Activated gamma-delta T cell treated with Interleukin-2 at 50 U/mL for 16 hours (primary cell): Measurements from ENCODE around the gene TSPO2.
A peak's percentile ranks its signal among the peaks of the same experiment; 100 is the strongest.
"Not testable (repeated sequence)": the region's sequence is repeated elsewhere in the genome, so short reads cannot be mapped to it uniquely, and the experiment has no call there.

ENCODE experiments used
- DNase-seq: peaks from one replicate; pipeline ENCODE4 v3.0.0-alpha.2; 2020

TSPO2 gene, protein sequence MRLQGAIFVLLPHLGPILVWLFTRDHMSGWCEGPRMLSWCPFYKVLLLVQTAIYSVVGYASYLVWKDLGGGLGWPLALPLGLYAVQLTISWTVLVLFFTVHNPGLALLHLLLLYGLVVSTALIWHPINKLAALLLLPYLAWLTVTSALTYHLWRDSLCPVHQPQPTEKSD

DNA sequence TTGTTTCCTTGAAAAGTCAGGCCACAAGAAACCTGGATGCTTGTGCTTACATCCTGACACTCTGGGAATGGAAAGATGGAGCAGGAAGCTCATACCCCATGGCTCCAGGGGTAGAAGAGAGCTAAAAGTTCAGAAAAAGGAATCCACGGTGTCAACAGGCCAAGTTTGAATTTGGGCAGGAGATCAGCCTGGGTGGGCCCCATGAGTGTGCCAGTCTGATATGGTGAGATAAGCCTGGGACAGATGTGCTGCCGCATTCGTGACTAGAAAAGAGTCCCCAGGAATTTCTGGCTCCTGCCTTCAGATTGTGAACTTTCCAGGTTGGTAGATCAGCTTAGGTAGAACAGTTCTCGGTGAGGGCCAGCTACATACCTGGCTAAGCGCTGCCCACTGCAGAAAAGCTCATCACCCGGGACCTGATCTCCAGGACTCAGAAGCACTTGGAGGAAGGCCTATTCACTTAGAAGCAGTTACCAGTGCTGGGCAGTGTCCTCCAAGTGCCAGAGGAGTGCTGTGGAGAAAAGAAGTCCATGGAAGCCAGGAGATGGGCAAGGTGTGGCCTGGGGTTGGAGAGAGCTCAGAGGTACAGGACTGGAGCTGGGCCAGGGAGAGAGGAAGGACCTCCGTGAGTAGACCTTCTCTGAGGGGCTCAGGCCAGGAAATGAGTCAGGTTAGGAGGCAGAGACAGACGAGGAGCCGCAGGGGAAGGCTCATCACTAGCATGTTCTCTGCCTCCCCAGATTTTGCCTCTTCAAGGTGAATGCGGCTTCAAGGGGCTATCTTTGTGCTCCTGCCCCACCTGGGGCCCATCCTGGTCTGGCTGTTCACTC lies at the start of gene TSPO2:
TSPO2 (plus strand) TSS at position 242 of the 830 bp plus-strand sequence; CDS start at position 761, 519 bp downstream.
- DNase-seq = no peak

DNA sequence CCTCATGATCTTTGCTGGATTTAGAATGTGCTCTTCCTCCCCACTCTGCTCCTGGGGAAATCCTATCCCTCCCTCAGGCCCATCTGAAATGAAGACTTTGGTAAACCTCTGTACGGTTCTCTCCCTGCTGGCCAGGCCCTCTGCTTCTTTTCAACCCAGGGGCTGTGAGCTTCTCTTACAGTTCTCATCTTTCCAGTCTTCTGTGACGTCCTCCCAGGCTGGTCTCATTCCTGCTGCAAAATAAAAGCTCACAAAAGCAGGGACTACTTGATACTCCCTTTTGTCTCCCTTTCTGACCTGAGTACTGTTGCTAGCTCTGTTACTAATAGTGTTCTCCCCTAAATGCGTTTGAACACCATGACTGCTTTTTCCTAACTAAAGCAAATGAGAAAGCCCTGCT lies 49.5 kb upstream of the TSPO2 start:
- no peak for DNase-seq

DNA sequence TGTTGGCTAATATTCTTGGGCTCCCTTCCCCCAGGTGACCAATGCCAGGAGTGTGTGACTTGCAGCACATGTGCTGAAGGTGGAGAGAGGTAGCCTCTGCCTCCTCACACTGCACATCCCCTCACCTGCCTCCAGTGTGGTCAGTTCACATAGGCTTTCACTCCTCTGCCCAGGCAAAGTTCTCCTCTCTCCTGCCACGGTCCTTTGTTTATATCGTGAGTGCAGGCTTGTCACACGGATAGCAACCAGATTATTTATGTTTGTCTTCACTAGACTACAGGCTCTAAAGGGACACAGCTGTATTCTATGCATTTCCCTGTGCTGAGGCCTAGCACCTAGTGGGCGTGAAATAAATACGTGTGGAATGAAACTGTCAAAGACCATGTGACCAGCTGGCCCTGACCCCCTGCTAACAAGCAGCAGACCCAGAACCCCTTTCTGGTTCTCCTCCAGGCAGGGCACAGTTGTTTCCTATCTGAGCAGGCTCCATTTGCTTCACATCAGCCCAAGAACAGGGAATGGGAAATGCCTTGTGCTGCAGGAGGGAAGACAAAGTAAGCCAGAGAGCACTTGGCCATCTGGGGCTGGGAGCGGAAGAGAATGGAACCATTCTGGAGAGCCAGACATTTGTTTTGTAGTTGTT lies 45.6 kb upstream of the TSPO2 start:
- DNase-seq = no peak

DNA sequence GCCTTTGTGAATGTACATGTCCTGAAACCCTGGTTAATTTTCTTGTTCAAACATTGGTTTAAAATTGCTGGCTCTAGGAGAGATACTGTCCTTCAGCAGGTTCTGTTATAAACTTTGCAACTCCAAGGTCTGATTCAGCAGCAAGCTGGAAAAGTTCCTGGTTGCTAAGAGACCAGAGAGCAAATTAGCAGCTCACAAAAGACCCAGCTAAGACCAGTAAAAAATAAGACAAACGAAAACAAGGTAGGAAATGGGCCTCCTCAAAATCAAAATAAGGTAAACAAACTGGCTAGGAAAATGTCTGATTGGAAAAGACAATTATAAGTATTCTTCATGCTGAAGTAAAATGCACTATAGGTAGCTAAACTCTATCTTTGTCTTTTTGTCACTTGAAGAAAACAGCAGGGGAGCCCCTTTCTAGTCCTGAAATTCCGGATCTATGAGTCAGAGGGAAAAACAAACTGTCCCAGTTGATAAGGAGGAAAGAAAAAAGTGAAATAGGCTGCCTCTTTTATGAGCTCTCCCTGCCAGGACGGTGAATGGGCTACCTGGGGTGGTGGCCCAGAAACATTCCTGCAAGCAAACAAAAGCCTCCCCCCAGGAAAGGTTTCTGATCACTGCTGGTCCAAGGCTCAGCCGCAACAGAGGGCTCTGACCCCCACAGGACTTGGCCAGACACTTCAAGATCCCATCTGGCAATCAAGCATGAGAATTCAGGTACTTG lies 44.9 kb upstream of the TSPO2 start:
- DNase-seq = no peak

DNA sequence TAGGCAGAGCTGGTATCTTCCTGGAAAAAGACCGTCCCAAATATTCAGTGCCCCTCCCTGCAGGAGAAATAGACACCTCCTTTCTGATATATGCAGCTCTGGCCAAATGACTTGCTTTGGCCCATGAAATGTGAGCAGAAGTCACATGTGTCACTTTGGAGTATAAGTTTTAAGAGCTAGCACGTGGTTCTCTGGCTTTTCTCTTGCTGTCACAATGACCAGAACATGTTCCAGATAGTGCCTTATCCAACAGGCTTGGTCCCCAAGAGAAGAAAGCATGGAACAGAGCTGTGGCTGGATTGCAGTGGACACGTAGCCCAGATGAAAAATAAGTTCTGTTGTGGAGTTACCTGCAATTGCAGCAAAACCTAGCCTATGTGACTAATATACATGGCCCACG lies 43.6 kb upstream of the TSPO2 start:
- no peak for DNase-seq

DNA sequence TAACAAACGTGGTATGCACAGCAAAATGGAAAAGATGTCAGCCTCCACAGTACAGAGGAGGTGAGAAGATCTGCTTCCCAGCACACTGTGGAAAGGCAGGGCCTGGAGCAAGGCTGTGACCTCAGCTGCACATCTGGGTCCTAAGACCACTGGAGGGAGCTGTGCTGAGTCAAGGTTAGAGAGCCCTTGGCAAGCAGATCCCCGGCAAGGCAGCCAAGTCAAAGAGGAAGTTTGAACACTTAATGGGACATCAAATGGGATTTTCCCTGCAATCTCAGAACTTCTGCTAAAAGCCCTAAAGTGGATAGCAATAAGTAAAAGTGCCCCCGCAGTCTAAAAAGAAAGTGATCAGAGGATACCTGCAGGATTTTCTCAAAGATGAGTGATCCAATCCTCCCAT lies 42.7 kb upstream of the TSPO2 start:
- DNase-seq = no peak

DNA sequence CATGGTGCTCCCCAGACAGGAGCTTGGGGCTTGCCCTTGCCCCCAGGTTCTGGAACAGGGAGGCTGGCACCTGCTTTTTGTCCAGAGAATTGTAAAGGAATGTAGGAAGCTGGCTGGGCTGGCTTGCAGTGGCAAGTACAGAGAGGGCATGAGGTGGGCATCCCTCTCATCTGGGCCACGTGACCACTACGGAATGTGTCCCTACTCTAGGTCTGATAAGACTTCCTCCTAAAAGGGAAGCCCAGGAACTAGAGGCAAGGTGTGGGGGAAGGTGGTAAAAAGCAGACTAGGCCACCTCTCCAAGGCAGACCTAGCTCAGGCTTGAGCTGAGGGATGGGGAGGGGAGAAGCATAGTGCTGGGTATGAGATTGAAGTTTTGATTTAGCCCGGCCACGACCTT lies 42.0 kb upstream of the TSPO2 start:
- no peak for DNase-seq

DNA sequence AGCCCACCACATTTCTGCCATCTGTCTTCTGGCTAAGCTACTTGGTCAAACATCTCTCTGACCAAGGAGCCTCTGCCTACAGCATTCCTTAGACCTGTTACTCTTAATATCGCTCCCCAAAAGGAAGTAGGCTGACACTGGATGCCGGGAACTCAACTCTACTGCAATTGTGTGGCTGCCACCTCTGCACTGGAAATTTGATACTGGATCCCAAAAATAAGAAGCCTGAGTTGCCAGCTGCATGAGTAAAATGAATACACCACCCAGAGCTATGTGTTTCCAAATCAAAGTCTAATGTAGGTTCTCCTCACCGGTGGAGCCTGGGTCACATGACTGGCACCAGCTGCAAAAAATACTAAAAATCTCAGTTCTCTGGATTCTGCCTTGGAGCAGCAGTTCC lies 40.1 kb upstream of the TSPO2 start:
- DNase-seq = no peak

DNA sequence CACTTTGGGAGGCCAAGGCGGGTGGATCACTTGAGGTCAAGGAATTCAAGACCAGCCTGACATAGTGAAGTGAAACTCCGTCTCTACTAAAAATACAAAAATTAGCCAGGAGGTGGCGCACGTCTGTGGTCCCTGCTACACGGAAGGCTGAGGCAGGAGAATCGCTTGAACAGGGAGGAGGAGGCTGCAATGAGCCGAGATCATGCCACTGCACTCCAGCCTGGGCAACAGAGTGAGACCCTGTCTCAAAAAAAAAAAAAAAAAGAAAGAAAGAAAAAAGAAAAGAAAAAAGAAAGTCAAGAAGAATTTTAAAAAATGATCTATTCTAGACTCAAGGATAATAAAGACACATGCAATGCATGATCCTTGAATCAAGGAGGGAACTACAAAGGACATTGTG lies 36.0 kb upstream of the TSPO2 start:
- peak; percentile 53 for DNase-seq

DNA sequence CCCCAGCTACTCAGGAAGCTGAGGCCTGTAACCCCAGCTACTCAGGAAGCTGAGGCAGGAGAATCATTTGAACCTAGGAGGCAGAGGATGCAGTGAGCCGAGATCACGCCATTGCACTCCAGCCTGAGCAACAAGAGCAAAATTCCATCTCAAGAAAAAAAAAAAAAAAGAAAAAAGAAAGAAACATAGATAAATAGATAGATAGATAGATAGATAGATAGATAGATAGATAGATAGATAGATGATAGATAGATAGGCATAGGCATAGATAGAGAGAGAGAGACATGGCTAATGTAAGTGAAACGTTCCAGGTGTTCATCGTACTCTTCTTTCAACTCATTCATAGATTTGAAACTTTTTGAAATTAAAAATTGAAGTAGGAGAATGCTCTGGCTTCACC lies 35.3 kb upstream of the TSPO2 start:
- not testable (repeated sequence) for DNase-seq

DNA sequence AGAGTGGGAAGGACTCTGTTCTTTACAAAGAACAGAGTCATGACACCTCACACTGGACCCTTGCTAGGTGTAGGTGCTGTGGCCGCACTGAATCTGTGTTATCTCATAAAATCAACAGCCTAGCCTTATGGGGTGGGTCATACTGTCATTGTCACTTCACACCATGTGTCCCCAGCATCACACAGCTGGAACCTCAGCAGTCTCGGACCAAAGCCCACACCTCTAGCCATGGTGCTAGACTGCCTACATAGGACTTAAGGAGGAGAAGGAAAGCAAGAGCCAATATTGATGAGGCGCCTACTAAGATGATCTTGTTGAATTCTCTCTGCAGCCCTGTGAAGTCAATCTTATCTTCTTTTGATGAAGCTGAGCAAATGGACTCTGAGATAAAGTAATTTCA lies 34.3 kb upstream of the TSPO2 start:
- no peak for DNase-seq

DNA sequence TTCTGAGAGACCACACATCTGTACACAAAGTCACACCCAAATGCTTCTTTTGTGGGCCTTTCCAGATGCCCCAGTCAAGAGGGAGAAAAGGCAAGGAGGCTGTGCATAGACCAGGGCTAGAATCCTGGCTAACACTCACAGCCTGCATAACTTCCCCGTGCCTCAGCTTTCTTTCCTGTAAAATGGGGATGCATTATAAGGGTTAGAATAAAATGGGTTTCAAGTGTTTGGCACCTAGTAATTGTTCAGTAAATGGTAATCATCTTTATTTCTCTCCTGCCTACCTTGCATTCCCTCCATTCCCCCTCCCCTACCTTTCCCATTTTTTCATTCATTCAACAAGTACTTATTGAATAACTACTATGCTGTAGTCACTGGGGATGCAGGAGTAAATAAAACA lies 32.6 kb upstream of the TSPO2 start:
- no peak for DNase-seq

DNA sequence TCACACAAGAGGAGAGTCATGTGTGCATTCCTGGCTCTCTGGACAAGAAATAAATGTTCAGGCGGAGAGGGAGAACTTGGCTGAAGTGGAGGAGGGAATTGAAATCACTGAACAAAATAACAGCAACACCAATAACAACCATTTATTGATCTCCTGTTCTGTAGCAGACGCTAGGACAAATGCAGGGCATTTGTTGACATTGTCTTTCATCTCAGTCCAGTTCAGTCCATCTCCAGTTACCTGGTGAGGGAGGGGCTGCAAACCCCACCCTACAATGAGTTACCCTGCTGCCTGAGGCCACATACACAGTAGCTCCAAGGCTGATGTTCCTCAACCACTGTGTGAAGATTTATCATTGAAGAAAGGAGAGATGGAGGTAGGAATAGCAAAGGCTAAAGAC lies 30.6 kb upstream of the TSPO2 start:
- DNase-seq = no peak

DNA sequence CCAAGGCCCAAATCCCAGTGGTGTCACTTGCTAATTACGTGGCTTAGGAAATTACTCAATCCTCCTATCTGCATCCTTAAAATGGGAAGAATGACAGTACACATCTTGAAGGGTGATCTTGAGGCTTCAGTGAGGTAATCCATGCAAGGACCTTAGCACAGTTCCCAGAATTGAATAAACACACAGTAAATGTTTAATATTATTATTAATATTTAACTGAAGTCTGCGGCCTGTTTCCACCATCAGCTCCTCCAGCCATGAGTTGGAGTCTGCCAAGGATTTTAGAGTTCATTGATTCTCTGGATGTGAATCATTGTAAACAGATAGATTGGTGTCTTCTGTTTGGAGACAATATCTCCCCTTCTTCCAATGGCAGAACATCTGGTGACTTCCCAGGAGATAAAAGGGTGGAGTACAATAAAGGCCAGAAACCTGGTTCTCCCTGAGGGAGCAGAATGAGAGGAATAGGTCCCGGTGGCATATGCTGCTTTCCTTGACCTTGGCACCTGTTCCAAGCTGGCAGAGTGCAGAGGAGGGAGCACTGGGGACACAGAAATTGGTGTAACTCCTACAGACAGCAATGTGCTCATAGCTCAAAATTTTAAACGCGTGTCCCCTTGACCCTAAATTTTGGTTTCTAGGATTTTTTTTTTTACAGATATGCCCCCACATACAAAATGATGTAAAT lies 28.7 kb upstream of the TSPO2 start:
- no peak for DNase-seq

DNA sequence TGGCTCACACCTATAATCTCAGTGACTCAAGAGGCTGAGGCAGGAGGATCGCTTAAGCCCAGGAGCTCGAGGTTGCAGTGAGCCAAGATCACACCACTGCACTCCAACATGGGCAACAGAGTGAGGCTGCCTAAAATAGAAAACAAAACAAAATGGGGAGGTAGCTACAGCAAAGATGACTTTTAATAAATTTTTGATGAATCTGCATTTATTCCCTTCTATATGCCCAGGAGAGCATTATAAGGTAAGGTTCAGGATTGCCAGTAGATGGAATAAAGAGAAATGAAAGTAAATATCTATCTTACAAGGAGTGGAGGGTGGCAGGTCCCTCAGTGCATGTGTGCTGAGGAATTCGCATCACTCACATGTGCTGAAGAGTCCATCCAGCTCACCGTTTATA lies 27.5 kb upstream of the TSPO2 start:
- DNase-seq = no peak

DNA sequence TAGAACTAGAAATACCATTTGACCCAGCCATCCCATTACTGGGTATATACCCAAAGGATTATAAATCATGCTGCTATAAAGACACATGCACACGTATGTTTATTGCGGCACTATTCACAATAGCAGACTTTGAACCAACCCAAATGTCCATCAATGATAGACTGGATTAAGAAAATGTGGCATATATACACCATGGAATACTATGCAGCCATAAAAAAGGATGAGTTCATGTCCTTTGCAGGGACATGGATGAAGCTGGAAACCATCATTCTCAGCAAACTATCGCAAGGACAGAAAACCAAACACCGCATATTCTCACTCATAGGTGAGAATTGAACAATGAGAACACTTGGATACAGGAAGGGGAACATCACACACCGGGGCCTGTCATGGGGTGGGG lies 26.4 kb upstream of the TSPO2 start:
- not testable (repeated sequence) for DNase-seq

DNA sequence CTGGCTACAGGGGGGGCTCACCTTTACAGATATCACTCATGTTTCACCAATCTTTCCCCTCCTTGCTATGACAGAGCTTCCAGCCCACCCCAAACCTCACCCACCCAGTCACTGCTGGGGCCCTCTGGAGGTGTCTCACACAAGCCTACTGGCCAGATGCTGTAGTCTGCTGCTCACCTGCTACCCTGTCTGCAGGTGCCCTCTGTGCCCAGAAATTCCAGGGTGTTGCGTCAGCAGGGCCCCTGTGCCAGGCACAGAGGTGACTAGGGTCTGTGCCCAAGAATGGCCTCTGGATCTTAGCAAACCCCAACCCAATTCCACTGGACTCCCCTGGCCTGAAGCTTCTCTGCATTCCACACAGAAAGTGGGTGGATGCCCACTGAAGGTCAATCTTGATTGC lies 24.6 kb upstream of the TSPO2 start:
- DNase-seq = no peak

DNA sequence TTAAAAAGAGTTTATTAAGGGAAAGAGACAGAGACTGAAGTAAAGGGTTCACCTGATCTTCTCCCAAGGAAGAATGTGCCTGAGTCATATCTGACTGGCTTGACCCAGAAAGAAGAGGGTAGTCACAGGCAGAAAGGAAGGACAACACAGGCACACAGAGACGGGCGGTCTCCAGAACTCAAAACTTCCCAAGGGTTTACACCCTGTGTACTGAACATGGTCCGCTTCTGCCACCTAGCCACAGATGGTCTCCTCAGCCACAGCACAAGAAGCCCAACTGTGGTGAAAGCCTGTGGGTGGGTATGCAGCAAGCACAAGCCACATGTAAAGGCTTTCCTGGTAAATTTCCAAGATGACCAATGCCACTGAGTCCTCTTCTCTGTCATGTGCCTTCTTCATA lies 20.4 kb upstream of the TSPO2 start:
- no peak for DNase-seq

DNA sequence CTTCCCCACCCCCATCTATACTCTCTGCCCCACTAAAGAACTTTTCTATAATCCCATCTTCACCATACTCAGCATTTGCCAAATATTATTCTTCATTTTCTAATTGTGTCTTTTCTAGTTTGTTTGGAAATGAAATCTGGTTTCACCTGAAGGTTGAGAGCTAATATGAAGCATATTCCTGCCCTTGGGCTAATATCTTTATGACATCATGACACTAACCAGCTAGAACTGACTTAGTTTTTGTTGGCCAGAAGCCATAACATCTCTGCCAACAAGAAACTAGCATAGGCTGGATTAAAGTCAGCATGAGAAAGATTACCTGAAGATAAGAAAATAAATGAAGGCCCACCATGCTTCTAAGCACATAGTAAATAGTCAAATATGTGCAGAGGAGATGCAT lies 20.0 kb upstream of the TSPO2 start:
- DNase-seq = no peak

DNA sequence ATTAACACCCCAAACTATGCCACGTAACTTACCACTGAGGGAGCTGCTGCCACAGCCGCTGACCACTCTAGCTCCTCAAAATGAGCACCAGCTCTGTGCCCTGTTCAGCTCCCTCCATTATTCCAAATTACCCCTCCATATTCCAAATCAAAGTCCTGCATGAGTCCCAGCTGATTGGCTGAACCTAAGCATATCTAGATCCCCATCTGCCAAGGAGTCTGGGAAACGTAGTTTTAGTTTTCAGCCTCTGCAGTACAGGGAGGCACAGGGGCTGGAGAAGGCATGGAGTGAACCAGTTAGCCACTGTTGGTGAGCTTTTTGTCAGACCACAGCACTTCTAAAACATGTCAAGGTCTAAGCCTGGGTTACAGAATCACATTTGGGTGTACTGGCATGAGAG lies 19.2 kb upstream of the TSPO2 start:
- DNase-seq = no peak

DNA sequence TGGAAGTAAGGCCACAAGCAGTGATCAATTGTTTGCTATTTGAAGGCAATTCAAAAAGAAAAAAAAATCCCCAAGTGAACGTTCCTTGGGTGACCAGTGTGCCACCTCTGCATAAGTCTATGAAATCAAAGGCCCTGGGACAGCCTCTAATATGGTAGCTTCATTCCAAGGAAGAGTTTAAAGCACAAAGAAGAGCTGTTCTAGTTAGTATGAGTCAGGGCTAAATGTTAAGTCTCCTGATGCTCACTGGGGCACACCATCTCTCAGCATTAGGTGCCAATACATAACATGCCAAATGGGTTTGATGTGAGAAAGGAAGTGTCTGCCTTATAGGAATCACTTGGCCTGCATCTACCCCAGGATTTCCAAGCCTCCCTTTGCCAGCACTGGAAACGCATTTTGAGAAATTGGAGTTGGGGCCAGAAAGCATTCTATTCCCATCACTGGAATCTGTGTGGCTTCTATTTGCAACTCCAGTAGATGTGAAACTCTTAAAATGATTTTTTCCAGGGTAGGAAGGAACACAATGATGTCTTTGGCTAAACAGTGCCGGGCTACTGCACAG lies 16.2 kb upstream of the TSPO2 start:
- no peak for DNase-seq

DNA sequence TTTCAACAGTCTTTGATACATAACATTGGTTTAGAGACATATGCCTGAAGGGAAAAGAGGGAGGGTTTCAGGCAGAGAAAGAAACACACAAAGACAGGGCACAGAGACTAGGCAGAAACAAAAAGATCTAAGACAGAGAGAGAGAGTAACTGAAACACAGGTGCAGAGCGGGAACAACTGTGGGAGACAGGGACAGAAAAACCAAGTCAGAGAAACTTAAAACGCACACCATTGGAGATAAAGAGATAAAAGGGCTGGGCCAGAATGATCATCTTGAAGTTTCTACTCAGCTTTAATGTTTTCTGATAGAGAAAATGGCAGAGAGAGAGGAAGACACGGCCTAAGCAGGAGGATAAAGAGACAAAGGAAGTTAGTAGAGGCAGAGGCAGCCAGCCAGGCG lies 15.0 kb upstream of the TSPO2 start:
- no peak for DNase-seq
